WERI-Rb-1 (cell line): ENCODE results near the gene LYZL6.

Source experiments
- DNase-seq: peaks from one replicate; pipeline ENCODE4 v3.0.0-alpha.2; 2020
- H3K27ac ChIP-seq: fragments of 250-450 bp; sonication (Bioruptor Pico); 2 replicates; pipeline ENCODE4 v1.5.1; 2020; ENCODE audit warnings: mild to moderate bottlenecking, moderate library complexity
- H3K27me3 ChIP-seq: fragments of 250-450 bp; sonication (Bioruptor Pico); 2 replicates; pipeline ENCODE4 v1.5.1; 2021; ENCODE audit warnings: mild to moderate bottlenecking, low read depth, moderate library complexity; ENCODE audit not compliant: insufficient read depth, severe bottlenecking
- H3K36me3 ChIP-seq: fragments of 250-450 bp; sonication (Bioruptor Pico); 2 replicates; pipeline ENCODE4 v1.5.1; 2020; ENCODE audit warnings: mild to moderate bottlenecking, moderate library complexity
- H3K4me3 ChIP-seq: 2 replicates; pipeline ENCODE4 v1.5.1; 2011; ENCODE audit warnings: low read depth, mild to moderate bottlenecking, control low read depth, low read length
- H3K9me3 ChIP-seq: fragments of 250-450 bp; sonication (Bioruptor Pico); 2 replicates; pipeline ENCODE4 v1.5.1; 2021; ENCODE audit warnings: mild to moderate bottlenecking, moderate library complexity; ENCODE audit not compliant: severe bottlenecking
- TF ChIP-seq, protein P1 (sequence below): IDR thresholded peaks from 2 replicates; pipeline ENCODE4 v1.5.1; 2011; ENCODE audit warnings: low read depth, mild to moderate bottlenecking, control low read depth, inconsistent platforms, low read length

LYZL6 gene

DNA sequence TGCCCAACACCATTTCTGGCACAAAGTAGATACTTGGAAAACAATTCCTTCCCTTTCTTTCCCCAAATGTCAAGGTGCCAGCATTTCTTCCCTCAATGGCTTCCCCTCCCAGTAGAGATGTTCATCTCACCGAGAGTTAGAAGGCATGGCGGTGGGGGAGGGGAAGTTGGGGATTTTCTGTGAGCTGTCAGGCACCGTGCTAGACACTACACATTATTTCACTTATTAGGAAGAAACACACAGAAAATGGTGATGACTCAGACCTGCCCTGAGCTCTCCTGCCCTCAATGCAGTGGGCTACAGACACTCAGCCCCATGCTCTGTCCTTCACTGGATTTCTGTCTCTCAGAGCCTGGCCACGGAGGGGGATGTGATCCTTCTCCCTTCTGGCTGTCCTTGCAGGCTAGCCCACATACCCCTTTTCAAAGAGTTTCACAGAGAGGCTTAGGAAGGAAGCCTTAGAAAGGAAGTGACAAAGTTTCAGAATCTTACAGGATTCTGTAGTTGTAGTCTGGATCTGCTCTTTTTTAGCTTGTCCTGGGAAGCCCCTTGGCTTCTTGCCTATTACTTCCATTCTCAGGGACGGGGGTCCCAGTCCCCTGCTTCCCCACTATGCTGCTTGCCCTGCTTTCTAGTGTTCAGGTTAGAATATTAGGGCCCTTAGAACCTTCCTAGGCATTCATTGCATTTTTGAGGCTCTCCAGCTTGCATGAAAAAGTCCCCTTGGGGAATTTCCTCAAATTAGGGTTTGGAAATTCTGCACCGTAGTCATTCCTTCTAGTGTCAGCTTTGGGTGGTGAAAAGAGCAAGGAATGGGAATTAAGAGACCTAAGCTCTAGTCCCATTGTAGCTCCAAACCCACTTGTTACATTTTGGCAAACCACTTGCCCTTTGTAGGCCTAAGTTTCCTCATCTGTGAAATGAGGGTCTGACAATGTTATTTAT is 51.1 kb downstream of the LYZL6 start:
- TF ChIP-seq, protein P1, sequence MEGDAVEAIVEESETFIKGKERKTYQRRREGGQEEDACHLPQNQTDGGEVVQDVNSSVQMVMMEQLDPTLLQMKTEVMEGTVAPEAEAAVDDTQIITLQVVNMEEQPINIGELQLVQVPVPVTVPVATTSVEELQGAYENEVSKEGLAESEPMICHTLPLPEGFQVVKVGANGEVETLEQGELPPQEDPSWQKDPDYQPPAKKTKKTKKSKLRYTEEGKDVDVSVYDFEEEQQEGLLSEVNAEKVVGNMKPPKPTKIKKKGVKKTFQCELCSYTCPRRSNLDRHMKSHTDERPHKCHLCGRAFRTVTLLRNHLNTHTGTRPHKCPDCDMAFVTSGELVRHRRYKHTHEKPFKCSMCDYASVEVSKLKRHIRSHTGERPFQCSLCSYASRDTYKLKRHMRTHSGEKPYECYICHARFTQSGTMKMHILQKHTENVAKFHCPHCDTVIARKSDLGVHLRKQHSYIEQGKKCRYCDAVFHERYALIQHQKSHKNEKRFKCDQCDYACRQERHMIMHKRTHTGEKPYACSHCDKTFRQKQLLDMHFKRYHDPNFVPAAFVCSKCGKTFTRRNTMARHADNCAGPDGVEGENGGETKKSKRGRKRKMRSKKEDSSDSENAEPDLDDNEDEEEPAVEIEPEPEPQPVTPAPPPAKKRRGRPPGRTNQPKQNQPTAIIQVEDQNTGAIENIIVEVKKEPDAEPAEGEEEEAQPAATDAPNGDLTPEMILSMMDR, result no peak
- DNase-seq, result no peak
- Histone ChIP-seq H3K27ac (no peak overlapping the region), H3K36me3 (no peaks in the 10 kb centered on the region), H3K27me3 (no peaks in the 10 kb centered on the region), H3K4me3 (no peak overlapping the region), H3K9me3 (no peaks in the 10 kb centered on the region)

DNA sequence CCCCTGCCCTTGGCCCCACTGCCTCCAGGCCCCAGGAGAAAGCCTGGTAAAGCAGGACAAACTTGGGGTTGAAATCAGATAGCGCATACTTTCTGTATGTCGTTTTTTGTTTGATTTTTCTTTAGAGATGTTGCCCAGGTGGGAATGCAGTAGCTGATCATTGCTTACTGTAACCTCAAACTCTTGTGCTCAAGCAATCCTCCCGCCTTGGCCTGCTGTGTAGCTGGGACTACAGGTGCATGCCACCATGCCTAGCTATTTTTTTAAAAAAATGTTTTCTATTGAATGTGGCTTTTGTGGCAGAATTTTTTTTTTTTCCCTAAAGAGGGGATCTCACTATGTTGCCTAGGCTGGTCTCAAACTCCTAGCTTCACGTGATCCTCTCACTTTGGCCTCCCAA is 52.2 kb downstream of the LYZL6 start:
- H3K36me3 ChIP-seq, result no peaks in the 10 kb centered on the region
- no peaks in the 10 kb centered on the region for H3K27me3 ChIP-seq
- H3K9me3 ChIP-seq, result no peaks in the 10 kb centered on the region
- TF ChIP-seq, protein P1, result no peak
- no peak for DNase-seq
- H3K27ac ChIP-seq, result no peak overlapping the region
- H3K4me3 ChIP-seq, result no peak overlapping the region

DNA sequence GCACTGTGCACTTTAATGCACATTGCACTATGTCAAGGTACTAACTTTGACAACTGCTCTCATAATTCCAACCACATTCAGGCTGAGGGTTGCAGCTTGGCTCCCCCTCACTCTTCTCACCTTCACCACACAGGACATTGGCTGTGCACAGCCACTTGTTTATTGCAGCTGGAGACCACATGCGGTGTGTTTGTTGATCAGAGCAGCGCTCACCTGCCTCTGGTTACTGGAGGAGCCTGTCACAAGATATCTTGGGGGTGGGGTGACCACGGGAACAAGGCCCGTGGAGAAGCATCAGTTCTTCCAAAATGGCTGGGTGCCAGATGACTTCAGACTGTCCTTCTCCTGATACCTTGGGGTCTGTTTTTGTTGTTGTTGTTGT is 52.7 kb downstream of the LYZL6 start:
- no peak for DNase-seq
- Histone ChIP-seq H3K27ac (no peak overlapping the region), H3K36me3 (no peaks in the 10 kb centered on the region), H3K27me3 (no peaks in the 10 kb centered on the region), H3K4me3 (no peak overlapping the region), H3K9me3 (no peaks in the 10 kb centered on the region)
- TF ChIP-seq, protein P1, result no peak

DNA sequence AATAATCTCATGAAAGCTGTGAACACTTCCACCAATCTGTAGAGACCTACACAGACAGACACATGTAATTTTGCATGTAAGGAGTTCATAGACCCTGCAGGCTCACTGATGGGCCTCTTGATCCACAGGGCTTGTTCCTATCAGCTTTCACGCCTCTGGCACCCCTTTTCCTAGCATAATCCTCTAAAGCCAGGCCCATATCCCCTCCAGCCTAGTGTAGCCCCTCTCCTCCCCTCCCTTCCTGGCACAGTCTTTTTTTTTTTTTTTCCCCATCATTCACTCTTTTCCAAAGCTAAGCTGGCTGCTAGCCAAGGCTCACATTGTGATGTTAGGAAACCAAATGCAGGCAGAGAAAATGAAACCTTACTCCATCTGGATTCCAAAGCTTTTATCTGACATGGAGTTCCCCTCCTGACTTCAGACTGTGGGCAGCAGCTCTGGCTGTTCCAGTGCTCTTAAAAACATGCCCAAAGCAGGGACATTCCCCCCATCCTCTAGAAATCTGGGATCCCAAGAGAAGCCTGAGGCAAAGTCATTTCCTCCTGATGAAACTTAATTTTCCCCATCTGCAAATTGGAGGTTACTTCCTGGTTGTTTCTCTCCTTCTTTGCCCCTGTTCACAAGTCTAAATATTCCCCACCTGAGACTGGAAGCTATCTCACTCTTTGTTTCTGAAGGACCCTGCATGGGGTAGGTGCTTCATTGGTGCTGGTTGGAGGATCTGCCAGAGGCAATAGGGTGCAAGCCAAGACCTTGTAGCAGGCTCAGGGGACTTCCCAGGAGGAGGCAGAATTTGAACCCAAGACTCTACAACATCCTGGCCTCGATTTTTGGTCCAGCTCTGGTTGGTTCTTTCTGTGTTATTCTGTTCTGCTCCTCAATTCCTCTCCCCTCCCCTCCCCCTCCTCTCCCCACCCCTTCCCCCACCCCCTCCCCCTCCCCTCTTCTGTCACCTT is 53.4 kb downstream of the LYZL6 start:
- Histone ChIP-seq H3K4me3 (no peak overlapping the region), H3K27ac (no peak overlapping the region), H3K27me3 (no peaks in the 10 kb centered on the region), H3K36me3 (no peaks in the 10 kb centered on the region), H3K9me3 (no peaks in the 10 kb centered on the region)
- DNase-seq, result no peak
- TF ChIP-seq, protein P1, result no peak

DNA sequence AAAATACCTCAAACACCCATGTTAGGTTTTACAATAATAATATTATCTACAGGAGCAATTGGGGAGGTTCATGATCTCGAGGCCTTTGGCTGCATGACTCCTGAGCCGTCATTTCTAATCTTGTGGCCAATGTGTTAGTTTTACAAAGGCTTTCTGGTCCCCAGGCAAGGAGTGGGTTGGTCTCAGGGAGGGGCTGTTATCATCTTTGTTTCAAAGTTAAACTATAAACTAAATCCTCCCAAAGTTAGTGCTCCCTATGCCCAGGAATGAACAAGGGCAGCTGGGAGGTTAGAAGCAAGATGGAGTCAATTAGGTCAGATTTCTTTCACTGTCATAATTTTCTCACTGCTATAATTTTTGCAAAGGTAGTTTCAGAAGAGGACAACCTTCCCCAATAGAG is 54.3 kb downstream of the LYZL6 start:
- DNase-seq, result no peak
- Histone ChIP-seq H3K36me3 (no peaks in the 10 kb centered on the region), H3K9me3 (no peaks in the 10 kb centered on the region), H3K4me3 (no peak overlapping the region), H3K27ac (no peak overlapping the region), H3K27me3 (no peaks in the 10 kb centered on the region)
- TF ChIP-seq, protein P1, result no peak
